Stimulated activated CD4-positive, alpha-beta T cell treated with anti-CD3 and anti-CD28 coated beads, Interleukin-4, amount 100 ng/mL, for 48 hours (primary cell): ENCODE results near the gene FOXO1.

Experiments used
- DNase-seq, 2 donors: peaks; one replicate each; pipeline ENCODE4 v3.0.0-alpha.2; 2020; ENCODE audit warnings: low read depth in 2 of 2

The FOXO1 gene

DNA sequence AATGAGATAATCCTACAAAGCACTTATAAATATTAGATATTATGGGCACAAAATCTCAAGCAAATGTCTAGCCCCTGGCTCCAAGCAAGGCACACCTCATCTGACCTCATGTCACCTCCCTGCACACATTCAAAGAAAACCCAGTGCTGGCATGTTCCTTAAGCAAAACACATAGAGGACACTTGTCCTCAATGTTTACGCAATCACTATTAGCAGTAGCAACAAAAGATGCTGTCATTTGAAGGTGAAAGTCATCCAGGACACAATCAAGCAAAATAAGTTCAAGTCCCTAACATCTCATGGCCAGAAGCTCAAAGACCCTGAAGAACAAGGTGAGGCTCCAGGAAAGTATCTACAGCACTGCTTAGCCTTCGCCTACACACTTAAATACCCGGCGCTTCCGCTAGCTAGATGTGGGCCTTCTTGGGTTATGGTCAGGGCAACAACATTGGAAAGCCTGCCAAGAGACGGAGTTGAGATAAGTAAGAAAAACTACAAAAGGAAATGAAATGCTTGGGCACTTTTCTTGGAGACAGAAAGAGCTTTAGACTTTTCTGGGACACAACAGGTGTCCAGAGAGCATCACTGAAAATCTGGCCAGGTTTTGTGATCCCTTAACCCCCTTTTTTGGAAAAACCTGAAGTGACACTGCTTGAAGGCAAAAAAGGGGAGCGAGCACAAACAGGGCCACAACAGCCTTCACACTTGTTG lies 85.7 kb downstream of the FOXO1 start:
- DNase-seq, result no peak

DNA sequence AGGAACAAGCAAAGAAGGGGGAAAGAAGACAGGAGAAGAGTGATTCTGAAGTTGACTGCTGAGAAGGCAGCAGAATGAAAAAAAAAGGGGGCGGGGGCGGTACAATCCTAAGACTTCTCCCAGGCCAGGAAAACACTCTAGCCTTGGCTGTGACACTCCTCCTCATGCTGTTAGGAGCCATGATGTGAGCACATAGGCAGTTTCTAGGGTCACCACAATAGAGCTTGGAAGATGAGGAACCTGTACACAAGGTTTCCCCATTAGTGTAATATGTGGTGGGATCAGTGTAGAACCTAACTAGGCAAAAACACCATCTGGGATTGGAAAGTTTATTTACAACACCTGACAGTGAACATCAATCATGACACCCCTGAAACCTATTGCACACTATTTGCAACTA lies 86.9 kb downstream of the FOXO1 start:
- no peak for DNase-seq

DNA sequence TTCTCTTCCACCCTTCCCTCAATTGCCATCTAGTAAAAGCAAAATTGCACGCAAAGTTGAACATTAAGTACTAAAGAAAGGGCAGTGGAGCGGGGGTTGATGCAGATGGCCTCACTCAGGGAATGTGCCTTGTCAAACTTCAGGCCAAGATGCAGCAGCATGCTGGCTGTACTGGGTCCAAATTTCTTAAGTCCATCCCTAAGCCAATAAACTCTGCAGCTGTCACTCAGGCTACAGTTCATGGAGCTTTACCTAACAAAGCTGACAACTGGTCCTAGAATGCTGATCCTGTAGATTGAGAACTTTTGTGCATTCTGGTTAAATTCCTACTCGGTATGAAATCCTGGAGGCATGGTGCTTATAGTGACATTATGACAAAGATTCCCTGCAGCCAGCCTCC lies 88.4 kb downstream of the FOXO1 start:
- no peak for DNase-seq

DNA sequence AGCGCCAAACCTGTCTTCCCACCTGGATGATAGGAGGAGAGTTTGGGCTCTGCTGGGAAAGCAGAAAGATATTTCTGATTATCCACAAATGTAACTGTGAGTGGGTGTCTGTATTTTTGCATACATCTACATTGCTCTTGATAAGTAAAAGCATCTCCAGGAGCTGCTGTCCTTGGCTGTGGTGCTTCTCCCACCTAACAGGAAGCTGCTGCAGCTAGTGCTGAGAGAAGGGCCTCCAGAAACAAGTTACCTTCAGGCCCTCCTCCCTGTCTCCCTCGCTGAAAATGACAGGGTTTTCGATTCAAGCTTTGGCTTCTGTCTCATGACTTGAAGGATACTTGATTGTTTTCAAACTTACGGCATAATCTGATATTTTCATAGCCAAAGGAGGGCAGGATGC lies 90.1 kb downstream of the FOXO1 start:
- no peak for DNase-seq

DNA sequence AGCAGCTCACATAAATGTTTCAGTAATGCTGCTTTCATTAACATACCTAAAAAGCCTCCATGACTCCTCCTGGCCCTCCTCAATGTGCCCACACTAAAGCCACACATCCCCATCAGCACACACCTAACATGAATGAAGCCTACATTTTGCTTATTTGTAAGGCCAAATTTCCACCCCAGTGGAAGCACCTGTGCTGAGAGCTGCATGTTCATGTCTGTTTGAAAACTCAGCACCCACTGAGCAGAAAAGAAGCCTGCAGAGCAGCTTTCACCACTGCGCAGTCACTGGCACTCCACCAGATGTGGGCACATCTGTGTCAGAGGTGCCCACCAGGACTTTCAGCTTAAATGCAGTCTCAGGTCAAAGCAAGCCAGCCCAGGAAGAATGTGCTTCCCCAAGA lies 93.5 kb downstream of the FOXO1 start:
- no peak for DNase-seq

DNA sequence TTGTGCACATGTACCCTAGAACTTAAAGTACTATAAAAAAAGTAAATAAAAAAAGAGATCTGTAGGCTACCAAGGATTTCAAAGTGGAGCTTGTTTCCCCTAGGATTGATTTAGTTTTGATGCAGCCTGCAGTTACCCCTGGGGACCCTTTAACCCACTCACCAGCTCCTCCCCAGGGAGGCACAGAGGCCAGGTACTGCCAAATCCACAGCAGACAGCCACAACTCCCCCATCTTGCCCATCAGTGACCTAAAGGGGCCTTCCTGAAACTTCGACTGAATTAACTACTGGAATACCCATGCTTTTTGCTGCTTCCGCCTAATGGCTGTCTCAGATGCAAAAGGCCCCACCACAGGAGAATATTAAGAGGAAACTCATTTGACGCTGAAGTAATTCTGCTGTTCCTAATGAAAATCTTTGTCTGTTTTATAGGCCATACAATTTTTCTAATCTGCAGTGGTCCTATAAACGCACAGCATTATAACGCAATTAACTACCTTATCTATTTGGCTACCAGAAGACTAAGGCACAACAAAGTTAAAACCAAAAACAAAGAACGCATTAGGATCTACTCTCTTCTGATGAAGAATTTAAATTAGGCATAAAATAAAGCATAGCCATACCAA lies 95.0 kb downstream of the FOXO1 start:
- no peak for DNase-seq

DNA sequence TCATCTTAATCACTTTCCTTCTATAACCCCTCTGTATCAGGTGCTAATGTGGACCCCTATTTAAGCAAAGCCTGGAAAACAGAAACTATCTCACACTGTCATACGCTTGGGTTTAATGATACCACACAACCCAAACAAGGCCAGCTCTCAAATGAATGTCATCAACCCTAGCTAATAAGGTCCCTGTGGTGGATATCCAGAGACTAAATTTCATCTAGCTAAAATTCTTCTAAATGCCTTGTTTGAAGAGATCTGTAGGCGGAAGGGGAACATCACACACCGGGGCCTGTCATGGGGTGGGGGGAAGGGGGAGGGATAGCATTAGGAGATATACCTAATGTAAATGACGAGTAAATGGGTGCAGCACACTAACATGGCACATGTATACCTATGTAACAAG lies 95.5 kb downstream of the FOXO1 start:
- no peak for DNase-seq

DNA sequence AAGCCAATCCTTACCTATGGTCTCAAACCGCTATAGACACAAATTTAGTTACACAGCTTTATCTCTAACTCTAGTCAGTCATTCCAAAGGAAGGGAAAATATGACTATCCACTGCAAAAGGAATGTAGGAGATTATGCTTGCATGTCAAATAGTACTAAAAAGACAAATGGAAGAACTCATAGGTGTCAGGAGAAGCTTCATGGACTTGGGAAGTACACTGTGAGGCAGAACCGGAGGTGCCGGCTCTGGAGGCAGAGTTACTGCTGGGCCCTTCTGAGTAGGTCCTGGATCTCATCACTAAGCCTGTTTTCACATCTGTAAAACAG lies 97.5 kb downstream of the FOXO1 start:
- no peak for DNase-seq

DNA sequence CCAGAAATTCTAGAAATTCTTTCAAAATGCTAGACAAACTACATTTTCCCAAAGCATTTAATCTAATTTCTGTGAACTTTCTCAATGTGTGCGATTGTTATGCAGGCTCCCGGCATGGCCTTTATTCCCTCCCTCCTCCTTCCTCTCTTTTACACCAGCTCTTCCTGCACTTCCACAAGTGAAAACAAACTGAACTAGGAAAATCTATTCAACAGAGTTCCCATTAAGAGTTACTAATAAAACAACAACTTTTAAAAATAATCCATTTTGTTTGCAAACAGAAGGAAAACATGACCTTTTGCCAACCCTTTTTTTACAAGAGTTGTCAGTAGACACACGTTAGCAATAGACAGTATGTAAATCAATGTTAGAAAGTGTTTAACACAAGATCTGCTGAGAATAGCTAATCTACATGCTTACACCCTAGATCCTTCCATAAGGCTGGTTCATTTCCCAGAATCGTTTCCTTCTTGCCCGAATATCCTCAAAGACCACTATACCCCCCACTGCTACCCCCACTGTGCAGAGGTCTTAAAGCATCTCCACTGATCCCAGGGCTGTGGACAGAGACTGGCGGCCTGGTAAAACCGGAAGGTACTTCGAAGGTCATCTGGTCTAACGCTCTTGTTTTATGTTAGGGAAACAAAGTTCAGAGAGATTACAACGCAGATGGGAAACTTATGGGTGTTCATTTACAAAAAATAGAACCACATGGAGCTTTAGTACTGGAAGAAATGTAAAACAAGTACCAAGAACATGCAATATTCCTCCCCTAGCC lies 98.0 kb downstream of the FOXO1 start:
- no peak for DNase-seq

DNA sequence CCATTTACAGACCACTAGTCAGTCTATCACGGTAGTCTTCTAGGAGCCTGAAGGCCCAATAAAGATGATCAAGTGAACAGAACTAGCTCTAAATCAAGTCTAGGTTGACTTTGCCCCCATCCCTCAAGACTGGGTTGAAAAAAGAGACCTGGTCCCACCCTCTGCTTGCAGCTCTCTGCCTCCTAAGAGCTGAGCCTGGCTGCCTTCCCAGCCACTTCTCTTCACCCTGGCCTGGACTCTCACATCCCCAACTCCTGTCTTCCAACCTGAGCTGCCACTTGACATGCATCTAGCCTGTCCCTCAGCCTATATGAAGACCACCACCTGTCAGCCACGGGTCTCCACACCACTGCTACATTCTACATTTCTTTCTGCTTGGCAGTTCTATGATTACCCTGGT lies 99.6 kb downstream of the FOXO1 start:
- no peak for DNase-seq

DNA sequence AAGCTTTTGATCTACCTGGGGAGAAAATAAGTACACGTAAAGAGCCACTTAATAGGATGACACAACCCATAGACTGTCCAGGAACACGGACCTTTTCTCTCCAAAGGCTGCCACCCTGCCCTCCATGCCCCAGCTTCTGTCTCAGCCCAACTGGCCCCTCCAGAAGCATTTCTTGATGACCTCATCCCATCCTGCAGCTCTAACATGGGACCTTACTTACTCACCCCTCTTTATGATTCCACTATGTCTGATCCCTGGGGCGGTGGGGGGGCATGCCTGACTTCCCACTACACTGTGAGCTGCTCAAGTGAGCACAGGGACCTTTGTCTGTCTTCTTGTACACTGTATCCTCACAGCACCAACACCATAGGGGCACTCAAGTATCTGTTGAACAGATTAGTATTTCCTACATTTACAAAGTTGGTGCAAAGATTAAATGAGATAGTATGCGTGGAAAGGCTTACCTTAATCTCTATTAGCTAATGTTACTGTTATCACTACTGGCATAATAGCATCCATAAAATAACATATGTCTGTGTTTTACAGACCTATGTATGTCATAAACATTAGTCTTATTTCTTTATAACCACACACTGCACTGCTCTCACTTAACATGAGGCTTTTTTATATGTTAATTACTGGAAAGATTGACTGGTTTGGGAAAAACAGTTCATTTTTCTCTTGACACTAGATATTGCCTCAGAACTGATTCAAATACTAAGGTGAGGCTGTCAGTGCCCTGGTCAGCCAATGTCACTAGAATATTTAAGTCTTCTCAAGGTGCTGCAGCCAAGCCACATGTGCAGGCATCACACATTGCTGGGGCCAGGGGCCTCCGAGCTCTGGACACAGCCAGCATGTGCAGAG lies 100.9 kb downstream of the FOXO1 start:
- DNase-seq, result no peak

DNA sequence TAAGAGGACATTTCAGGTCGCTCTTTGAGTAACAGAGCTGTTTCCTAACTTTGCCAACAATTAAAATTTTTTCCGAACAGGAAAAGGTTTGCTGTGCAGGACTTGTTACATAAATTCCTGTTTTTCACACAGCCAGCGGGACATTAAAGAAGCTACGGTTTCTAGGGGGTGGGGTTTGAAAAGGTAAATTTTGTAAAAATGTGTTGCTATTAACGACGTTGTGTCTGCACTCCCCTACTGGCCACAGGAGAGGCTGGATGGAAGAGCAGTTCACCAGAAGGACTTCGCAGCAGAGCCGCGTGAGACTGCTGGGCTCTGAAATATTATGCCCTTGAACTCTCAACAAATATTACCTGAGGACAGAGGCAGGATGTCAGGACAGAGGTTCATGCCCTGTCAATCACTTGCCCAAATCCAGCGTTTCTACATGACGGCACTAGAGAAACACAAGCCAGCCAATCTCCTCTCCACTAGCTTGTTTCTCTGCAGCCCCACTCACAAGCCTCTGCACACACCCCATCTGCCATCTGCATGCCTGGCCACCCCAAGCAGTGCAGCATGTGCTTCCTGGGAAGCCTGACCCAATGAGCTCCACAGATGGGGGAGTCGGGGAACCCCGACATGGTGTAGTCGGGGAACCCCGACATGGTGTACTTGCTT lies 102.0 kb downstream of the FOXO1 start:
- no peak for DNase-seq

DNA sequence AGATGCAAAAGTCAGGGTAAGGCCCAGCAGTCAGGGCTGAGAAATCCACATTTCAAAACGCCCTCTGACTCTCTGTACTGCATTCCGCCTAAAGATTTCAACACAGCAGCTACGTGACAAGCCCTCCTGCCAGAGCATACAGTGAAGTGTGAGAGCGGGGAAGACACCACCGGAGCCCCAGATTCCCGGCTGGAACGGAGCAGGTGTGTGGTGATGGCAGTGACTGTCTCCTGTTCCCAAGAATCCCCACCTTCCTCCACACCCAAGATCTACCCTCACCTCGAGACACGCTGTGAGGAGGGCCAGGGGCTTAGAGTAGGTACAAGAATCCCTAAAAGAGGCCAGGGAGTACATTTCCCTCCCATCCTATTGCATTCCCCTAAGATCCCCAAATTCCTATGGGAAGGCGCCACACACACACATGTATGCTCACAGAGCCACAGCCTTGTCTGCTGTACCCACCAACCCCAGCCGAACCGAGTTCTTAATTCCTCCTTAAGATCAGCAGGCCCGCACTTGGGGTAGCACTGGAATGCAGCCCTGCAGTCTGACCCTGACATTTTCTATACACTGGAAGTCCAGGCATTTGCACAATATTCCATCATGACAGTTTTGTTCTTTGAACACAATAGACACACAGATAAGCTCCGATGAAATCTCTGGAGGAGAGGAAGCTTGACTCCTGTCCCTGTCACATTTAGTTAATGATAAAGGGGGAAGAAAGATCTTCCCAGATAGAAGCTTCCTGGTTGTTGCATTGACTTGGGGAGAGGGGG lies 102.9 kb downstream of the FOXO1 start:
- no peak for DNase-seq

DNA sequence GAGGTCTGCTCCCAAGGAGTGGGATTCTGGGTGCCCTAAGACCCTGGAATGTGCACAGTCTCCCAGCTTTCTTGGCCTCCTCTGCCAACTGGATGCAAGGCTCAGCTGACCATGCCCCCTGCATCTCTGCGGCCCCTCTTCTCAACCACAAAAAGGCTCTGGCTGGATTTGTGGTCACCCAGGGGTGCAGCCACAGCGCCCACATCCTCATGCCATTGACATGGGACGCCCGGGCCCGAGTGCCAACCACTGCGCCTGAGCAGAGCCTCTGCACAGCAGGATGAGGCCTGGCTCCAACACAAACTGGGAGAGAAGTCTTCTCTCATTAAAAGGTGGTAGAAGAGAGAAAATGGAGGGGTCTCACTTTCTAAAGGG lies 103.5 kb downstream of the FOXO1 start:
- no peak for DNase-seq

DNA sequence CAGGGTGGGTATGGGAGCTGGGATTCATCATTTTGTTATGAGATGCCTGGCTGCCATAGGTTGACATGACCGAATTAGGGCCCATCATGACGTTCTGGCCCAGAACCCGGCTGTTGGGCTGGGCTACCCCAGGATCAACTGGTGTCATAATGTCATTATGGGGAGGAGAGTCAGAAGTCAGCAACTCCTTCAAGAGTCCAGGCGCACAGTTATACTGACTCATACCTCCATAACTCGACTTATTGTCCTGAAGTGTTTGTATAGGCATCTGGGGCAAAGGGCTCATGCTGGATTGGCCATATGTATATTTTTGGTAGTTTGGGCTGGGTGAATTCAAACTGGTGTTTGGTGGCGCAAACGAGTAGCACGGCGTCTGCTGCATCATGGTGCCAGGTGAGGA lies 106.5 kb downstream of the FOXO1 start:
- no peak for DNase-seq

DNA sequence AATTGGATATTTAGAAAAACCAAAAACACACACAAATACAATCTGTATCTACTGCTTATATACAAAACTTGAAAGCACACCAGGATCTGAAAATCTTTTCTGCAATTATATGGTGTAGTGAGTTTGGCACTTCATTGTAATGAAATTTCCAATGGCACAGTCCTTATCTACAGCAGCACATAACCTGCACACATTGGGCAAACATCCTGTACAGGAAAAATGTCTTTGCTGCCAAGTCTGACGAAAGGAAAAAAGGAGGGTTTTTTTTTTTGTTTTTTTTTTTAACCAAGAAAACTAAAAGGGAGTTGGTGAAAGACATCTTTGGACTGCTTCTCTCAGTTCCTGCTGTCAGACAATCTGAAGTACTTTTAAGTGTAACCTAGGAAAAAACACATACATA lies 107.8 kb downstream of the FOXO1 start:
- DNase-seq, result no peak

DNA sequence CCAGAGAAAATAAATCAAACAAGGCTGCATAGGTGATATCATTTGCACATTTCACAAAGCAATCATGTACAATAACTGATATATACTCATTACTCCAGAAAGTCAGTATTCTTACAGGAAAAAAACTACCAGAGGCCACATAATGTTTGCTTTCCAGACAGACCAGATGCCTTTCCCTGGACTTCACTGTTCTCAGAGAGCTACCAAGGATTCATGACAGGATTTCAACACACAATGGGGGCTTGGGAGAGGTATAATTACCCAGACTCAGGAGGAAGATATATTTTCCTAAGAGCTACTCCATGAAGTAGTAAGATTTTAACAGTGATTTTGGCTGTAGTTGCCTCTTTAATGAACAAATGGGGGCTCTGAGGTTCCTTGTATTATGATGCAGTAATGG lies 110.0 kb downstream of the FOXO1 start:
- no peak for DNase-seq

DNA sequence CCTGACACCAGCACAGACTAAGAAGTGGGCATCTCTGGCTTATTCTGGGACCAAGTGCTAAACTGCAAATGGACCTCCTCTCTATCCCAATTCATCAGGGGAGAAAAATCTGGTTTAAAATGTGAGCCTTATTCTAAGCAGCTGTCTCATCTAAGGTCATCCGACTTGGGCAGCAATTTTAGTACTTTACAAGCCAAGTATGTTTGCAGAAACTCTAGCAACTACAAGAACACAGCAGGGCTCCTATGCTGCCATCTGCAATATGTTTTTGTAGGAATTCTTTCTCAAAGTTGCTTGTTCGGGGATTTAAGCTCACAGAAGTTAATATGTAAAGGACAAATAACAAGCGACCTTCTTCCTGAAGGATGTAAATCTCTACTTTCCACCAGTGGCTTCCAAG lies 113.1 kb downstream of the FOXO1 start:
- DNase-seq, result no peak

DNA sequence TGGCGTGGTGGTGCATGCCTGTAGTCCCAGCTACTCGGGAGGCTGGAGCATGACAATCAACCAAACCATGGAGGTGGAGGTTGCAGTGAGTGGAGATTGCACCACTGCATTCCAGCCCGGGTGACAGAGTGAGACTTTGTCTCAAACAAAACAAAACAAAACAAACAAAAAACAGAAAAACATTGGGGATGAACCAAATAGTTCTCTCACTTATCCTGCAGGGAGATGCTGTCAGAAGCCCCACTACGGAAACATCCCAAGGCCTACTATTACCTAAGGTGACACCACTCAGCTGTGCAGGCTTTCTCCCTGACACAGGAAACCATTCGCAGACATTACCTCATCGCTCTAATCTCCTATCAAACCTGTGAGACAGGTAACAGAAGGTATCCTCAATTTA lies 113.5 kb downstream of the FOXO1 start:
- no peak for DNase-seq

DNA sequence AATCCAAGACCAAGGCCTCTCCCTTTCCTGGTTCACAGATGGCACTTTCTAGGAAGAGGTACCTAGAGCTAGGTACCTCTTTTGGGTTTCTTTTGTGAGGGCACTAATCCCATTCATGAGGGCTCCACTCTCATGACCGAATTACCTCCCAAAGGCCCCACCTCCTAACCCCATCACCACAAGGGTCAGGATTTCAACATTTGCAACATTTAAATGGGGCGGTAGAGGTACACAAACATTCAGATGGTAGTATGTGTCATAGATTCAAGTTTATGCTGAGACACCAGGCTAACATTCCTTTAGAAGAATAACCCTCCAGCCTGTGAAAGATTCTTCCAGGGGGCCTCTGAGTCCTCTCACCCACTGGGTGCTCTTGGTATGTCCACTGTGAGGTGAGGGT lies 116.3 kb downstream of the FOXO1 start:
- DNase-seq, result no peak

DNA sequence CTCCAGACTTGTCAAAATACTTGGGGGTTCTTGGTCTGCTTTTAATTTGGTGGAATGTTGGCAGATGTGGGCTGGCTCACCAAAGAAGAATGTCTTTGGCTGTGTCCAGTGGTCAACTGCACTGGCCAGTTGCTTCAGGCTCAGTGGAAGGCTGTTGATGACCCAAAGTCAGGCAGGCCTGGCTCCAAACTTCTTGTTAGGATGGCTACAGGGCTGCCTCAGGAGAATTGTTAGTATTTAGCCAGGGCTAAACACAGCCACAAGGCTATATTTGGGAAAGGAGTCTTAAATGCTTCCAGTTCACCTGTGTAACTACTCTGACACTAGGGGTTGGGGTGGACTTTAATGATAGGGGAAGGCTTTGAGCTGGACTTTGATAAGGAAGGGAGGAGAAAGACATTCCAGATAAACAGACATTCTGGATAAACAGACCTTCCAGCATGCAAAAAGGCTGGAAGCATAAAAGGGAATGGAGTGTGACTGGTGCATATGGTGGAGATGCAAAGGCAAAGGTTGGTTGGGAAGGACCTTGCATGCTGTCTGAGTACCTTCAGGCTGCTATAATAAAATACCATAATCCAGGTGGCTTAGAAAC lies 116.8 kb downstream of the FOXO1 start:
- no peak for DNase-seq
